GM11168 (cell line): ENCODE data around the gene NUDT13.
"Not testable (repeated sequence)": the region's sequence is repeated elsewhere in the genome, so short reads cannot be mapped to it uniquely, and the experiment has no call there.

ENCODE experiments used
- in situ Hi-C: fragments of 300-500 bp; cut with MboI; formaldehyde crosslinking; loops from one replicate; pipeline ENCODE4 v1.12.0; 2022; ENCODE audit warnings: low sequenced_read_pairs; ENCODE audit not compliant: unreplicated experiment

NUDT13 gene

DNA sequence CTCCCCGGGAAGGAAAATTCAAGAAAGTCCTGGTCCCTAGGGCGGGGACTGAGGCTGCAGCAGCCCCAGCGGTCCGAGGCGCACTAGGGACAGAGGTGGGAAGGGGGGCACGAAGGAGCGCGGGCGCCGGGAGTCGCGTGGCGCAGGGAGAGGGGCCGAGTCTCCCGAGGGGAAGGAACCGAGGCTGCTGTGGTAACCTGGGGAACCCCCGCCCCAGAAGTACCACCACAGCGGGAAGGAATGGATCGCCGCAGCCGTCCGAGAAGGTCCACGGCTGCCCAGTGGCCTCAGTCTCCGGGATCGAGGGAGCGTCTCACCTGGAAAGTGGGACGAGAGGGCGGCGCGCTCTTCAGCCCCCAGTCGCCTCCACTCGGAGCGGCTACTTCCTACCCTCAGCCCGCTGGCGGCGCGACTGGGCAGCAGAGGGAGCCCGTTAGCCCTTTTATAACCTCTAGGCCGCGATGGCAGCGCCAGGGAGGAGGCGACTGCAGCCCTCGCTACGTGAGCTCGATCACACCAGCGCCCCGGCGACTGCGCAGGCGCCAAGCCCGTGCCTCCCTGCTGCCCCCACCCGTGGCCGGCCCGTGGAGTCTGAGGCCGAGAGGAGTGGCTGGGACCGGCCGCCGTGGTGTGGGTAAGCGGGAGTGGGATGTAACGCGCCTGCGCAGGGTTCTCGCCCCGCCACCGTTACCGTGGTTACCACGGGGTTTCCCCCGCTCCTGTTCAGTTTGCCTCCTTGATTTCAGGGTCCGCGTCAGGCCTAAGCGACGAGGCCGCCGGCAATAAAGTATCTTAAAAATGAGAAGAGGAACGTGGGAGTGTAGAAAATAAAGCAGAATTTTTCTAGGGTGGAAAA is 13.6 kb upstream of the NUDT13 start, which contains the start of gene P4HA1:
P4HA1 (minus strand) TSS at position 418 of the 856 bp plus-strand sequence. CDS start 21,983 bp downstream, outside the sequence.
- in situ Hi-C loops = loop anchor here (10.0 kb wide), 1 partner anchor 68 kb away; the partner anchor contains the start of genes ECD and FAM149B1

DNA sequence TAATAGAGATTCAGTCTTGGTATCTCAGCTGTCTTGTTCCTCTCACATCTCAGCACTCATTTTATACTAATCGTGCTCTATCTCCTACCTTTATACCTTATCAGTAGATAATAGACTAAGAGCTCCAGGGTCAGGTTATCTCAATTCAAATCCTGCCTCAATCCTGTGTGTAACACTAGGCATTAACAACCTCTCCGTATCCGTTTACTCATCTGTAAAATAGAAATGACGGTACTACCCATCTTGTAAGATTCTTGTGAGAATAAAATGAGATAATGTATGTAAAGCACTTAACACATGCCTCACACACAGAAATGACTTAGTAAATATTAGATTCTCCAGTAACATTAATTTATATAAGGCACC is 13.0 kb upstream of the NUDT13 start:
- in situ Hi-C loops = loop anchor here (10.0 kb wide), 1 partner anchor 68 kb away; the partner anchor contains the start of genes ECD and FAM149B1

DNA sequence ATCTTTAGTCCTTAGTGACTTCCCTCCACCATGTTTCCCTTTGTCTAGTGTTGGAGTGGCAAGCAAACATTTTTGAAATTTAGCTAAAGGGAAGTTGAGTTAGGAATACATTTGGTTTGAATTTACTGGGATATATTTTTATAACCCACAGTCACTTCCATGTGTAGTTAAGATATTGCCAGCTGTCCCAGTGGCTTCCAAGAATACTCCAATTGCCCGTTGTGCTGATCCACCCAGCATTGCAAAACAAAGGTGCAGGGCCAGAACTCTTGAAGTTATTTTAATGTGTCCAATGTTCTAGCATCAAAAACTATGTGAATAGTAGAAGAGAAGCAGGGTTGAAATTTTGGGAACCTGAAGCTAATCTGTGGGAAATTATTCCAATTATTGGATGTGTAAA is 11.1 kb upstream of the NUDT13 start:
- in situ Hi-C loops = loop anchor here (10.0 kb wide), 1 partner anchor 66 kb away; the partner anchor contains the start of genes ECD and FAM149B1

DNA sequence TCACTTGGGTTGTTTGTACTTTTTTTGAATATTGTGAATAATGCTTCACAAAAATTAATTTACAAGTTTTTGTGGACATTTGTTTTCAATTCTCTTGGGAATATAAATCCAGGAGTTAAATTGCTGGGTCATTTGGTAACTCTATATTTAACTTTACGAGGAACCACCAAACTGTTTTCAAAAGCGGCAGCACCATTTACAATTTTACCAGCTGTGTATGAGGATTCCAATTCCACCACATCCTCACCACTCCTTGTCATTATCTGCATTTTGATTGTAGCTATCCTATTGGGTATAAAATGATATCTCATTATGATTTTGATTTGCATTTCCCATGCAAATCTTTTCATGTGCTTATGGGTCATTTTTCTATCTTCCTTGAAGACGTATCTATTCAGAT is 4.0 kb upstream of the NUDT13 start:
- in situ Hi-C loops = no loop called here

DNA sequence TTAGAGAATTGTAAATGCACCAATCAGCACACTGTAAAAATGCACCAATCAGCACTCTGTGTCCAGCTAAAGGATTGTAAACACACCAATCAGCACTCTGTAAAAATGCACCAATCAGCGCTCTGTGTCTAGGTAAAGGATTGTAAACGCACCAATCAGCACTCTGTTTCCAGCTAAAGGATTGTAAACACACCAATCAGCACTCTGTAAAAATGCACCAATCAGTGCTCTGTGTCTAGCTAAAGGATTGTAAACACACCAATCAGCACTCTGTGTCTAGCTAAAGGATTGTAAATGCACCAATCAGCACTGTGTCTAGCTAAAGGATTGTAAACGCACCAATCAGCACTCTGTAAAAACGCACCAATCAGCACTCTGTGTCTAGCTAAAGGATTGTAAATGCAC is 1.0 kb upstream of the NUDT13 start:
- in situ Hi-C loops = not testable (repeated sequence)

DNA sequence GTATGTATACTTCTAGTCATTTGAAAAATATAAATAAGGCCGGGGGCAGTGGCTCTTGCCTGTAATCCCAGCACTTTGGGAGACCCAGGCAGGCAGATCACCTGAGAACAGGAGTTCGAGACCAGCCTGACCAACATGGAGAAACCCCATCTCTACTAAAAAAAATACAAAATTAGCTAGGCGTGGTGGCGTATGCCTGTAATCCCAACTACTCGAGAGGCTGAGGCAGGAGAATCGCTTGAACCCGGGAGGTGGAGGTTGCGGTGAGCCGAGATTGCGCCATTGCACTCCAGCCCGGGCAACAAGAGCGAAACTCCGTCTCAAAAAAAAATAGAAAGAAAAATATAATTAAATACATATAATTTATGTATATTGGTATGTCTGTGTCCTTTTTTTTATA is 1.8 kb downstream of the NUDT13 start:
- in situ Hi-C loops = not testable (repeated sequence)

DNA sequence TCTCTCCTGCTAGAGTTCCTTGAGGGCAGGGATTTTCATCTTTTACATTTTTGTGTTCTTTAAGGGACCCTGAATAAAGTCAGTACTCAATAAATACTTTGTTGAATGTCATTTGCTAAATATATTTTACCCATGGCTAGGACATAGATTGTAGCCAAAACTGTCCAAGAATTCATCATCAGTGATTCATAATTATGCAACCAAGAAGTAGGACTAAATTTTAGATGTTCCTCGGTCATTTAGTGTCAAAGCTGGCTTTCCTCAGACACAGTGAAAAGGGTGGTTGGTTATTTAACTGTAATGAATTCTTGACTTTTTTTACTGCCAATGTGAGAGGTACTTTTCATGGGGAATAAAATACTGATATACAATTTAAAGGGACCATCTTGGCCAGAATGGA is 3.3 kb downstream of the NUDT13 start:
- in situ Hi-C loops = no loop called here

DNA sequence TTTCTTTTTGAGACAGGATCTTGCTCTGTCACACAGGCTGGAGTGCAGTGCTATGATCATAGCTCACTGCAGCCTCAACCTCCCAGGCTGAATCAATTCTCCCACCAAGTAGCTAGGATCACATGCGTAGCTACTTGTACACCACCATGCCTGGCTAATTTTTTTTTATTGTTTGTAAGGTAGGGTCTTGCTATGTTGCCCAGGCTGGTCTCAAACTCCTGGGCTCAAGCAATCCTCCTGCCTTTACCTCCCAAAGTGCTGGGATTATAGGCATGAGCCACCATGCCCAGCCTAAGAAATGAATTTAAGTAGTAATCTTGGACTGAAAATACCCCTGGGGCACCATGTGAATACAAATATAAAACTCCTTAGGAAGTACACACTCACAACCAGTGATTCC is 5.8 kb downstream of the NUDT13 start:
- in situ Hi-C loops = no loop called here

DNA sequence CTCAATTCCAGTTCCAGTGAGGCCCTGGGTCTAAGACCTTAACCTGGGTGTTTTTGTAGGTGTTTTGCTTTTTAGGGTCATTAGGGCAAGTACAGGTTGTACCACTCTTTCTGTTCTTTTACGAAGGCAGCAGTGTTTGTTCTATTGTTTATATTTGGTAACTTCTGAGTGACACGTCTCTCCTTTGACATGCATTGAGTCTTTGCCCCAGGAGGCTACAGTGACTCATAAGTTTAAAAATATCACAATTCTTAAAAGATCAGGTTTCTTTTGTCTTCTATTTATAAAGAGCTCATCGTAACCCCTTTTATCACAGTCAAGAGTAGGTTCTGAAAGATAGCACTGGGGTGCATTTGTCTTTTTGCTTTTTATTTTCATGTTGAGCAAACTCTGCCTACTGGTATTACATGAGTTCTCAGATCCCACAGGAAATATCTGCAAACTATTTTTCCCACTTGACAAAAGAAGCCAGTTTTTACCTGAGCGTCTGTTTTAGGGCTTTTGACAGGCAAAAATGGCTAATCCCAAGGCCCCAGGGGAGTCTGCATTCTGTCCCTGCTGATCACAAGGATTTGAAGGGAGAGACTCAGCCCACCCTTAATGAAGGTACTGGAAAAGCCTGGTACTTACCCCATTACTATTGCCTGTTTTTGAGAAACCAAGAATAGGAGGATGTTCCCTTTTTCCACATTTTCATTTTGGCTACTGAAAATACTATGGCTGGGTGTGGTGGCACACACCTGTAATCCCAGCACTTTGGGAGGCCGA is 7.9 kb downstream of the NUDT13 start:
- in situ Hi-C loops = no loop called here

DNA sequence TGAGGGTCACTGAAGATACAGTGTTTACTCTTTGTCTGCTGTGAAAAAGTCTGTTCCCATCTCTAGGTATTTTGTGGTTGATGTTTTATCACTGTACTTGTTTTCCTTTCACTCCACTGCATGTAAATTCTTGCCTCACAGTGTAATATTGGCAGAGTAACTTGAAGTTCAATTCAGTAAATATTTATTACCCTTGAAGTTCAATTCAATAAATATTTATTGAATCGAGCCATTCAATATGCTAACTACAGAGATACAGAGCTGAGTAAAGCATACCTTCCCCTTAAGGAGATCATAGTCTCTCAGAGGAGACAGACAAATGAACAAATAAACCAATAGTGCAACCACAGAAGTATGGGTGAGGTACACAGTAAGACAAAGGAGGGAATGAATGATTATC is 9.2 kb downstream of the NUDT13 start:
- in situ Hi-C loops = no loop called here

DNA sequence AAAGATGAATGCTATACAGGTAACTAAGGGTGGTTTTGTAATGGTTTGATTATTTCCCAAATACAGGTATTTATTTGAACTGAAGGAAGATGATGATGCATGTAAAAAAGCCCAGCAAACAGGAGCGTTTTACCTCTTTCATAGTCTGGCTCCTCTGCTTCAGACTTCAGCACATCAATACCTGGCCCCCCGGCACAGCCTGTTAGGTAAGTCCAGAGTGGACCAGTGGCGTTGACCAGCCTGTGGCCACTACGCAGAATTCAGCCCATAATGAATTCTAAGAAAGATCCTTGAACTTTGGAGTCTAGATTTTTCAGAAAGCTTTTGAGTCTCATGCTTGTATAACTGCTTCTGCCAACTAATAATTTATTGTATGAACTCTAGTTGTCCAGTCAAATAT is 9.7 kb downstream of the NUDT13 start:
- in situ Hi-C loops = no loop called here

DNA sequence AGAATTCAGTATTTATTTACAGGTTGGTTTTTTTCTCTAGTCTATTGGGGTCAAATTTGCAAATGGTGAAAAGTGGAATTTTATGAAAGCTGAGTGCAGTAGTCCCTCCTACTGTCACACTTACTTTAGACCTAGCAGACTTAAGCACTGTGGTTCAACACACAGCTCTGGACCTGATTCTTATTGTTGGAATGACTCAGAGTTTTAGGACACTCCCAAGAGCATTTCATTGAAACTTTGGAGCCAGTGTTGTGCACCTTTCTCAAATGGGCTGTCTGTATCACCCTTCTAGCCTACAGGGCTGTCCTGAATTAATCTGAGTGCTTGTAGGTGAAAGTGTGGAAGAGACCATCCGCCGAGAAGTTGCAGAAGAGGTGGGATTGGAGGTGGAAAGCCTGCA is 16.1 kb downstream of the NUDT13 start:
- in situ Hi-C loops = no loop called here

DNA sequence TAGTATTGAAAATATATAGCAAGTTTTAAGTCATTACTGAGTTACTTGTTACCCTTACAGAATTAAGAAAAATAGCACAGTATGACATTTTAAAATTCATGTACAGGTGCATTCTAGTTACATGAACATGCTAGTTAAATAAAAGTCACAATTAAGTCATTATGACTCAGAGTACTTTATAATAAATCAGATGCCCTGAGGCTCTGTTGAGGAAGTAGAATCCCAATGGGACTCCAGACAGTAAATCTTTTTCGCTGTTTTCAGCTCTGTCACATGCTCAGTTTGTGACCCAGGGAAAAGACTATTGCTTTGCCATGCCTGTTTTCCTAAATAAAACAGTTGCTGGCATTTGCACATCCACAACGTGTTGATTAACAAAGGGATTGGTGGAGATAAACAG is 21.0 kb downstream of the NUDT13 start:
- in situ Hi-C loops = no loop called here

DNA sequence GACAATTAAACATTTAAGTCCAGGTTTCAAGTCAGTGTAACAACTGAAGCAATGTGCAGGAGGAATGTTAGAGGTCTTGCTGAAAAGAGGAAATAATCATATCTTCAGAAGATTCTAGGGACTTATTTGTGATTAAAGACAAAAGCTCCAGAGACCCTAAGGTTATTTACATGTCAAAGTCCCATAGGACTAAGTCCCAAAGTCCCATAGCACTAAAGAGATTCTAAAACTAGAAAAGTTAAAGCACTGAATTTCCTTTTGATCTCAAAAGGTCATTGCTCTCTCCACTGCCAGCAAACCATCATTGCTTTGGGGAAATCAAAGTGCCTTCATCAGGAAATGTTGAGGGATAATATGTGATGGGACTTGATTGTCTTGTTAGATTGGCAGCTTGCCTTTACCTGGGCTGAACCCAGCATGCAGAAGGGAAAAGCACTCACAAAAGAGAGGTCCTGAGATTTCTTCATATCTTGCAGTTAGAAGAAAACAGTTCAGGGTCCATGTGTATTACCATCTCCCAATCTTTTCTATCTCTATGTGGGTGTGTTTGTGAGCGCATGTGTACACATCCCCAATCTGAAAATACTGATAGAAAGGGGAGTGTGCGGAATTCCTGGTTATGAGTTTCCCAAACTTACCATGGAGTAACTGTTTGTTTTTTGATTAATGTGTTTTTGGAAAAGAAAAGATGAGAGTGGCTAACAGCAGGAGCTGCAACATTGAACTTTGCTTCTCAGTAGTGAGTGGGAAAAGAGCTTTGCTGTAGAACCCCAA is 21.8 kb downstream of the NUDT13 start:
- in situ Hi-C loops = no loop called here

DNA sequence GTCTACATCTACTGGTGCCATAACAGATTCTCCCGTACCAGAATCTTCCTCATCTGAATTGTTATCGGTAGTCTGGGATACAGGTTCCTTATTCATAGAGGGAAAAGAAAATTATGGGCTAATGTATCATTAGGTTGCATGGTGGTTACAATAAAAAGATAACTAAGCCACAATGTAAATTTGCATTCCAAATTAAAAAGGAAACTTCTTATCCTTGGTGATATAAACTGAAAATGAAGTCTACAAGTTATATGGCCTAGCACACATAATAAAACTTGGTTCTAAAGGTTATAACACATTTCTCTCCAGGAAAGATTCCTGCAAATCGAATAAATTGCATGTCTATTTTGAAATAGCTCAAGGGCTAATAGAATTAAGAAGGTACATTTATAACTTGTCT is 24.5 kb downstream of the NUDT13 start:
- in situ Hi-C loops = no loop called here

DNA sequence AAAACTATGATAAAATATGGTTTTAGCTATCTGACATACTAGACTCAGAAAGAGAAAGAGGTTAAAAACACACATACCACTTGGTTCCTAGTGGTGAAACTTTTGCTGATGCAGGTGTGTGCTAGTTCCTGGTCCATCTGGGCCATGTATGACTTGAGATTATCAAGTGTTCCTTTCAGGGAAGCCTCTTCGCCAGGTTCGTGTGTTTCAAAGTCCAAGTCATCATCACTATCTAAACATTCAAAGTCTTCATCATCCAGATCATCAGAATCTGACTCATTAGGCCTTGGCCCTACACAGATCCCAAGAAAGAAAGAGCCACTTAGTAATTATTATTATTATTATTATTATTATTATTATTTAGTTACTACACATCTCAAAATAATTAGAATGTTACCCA is 26.4 kb downstream of the NUDT13 start:
- in situ Hi-C loops = no loop called here

DNA sequence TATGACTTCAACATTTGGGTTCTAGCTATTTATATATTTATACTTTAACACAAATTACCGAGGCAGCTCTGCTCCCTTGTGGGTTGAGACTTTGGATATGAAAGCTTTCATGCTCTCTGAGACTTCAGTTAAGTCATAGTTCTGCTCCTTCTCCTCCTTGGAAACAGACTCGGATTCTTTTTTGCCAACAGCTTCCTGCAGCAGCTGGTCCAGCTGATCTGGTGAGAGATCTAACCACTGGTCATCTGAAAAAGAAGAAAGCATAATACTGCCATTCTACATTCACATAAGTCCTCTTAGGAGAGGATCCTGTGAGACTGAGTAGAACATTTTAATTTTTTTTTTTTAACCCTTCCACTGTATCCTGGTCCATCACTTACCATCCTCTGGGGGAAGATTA is 29.0 kb downstream of the NUDT13 start:
- in situ Hi-C loops = no loop called here

DNA sequence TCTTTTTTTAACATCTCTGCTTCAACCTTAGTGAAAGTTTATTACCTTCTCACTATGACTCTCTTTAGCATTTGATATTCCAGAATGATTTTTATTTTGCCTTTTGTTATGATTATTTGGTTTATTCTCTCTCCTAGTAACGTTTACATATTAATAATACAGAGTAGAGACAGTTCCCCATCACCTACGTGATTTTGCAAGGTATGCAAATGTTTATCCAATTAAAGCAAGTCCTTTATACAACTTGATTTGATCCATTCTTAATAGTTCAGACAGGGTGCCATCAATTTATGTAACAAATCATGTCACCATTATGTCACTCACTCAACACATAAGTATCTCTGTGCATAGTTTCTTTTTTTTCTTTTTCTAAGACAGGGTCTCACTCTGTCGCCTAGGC is 31.3 kb downstream of the NUDT13 start:
- in situ Hi-C loops = no loop called here

DNA sequence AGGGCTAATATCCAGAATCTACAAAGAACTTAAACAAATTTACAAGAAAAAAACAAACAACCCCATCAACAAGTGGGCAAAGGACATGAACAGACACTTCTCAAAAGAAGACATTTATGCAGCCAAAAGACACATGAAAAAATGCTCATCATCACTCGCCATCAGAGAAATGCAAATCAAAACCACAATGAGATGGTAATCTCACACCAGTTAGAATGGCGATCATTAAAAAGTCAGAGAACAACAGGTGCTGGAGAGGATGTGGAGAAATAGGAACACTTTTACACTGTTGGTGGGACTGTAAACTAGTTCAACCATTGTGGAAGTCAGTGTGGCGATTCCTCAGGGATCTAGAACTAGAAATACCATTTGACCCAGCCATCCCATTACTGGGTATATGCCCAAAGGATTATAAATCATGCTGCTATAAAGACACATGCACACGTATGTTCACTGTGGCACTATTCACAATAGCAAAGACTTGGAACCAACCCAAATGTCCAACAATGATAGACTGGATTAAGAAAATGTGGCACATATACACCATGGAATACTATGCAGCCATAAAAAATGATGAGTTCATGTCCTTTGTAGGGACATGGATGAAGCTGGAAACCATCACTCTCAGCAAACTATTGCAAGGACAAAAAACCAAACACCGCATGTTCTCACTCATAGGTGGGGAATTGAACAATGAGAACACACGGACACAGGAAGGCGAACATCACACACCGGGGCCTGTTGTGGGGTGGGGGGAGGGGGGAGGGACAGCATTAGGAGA is 40.6 kb downstream of the NUDT13 start:
- in situ Hi-C loops = not testable (repeated sequence)

DNA sequence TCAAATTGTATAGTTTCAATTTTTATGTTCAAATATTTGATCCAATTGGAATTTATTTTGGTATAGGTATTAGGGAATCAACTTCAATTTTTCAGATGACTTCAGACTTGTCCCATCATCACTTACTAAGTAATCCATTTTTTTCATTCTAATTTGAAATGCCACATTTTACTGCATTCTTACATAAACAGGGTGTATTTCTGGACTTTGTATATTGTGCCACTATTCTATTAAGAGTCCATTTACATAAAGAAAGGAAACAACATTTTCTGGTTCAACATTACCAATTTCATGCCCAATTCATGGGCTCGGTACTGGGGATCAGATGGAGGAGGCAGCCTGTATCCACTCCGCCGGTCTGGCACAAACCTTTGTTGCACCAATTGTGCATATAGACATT is 41.8 kb downstream of the NUDT13 start:
- in situ Hi-C loops = no loop called here
